HepG2 (cell line): Measurements from ENCODE around the gene TRPC4. TPM values are rescaled to one million over a fixed set of nuclear protein-coding genes. Genes with fewer than 3 reads are reported as not detected.

Experiments
- ATAC-seq: fragments of 200-7000 bp; cut with Tn5 transposase; 3 replicates; pipeline ENCODE4 v1.9.1; 2020; ENCODE audit warnings: mild to moderate bottlenecking, moderate library complexity
- BruUV-seq: library from RNA; stranded (reverse); fragments of 400-500 nt; replicated peaks from 2 replicates; lab custom pipeline; 2021; lab: Mats Ljungman, UMichigan
- CTCF ChIA-PET: fragments of 300-600 bp; formaldehyde crosslinking; extraction: SDS; loops from one replicate; lab custom pipeline; 2021; ENCODE audit warnings: low total read pairs, inconsistent platforms, low intra/inter-chr PET ratio; lab: Yijun Ruan, JAX
- POLR2A ChIA-PET: fragments of 350-600 bp; sonication (Branson Sonifier 250); formaldehyde crosslinking; loops from one replicate; lab custom pipeline; 2020; ENCODE audit warnings: antibody characterized with exemption, inconsistent platforms; lab: Yijun Ruan, JAX
- DNase-seq: peaks from one replicate; pipeline ENCODE4 v3.0.0-alpha.2; 2015; ENCODE audit warnings: low spot score
- FAIRE-seq: peaks from 3 replicates; lab custom pipeline; 2011; peaks lifted over from hg19 to GRCh38; lab: Jason Lieb, UNC
- H2AFZ ChIP-seq: one replicate; pipeline ENCODE4 v1.6.1; 2011; ENCODE audit warnings: low read length, inconsistent platforms
- H3K27ac ChIP-seq: fragments of 300-600 bp; 3 replicates; pipeline ENCODE4 v1.8.0; 2011; ENCODE audit warnings: mixed run types, mild to moderate bottlenecking, mixed read lengths, low read length, inconsistent platforms; ENCODE audit not compliant: insufficient read depth; ENCODE audit errors: extremely low read length
- H3K27me3 ChIP-seq, 2 experiments: fragments of 200-600 bp in 1 of 2; 2 replicates in 1 of 2; 3 replicates in 1 of 2; pipeline versions ENCODE4 v1.6.0 to v1.8.0; 2011; ENCODE audit warnings: low read length in 2 of 2, mild to moderate bottlenecking in 2 of 2, moderate library complexity in 2 of 2, inconsistent platforms in 1 of 2; ENCODE audit not compliant: insufficient read depth in 2 of 2, control insufficient read depth in 1 of 2
- H3K36me3 ChIP-seq, 2 experiments: fragments of 200-600 bp in 1 of 2; replicated peaks in 1 of 2; 2 replicates in 1 of 2; 3 replicates in 1 of 2; pipeline versions ENCODE4 v1.5.1 to v1.8.0; 2011; ENCODE audit warnings: low read length in 2 of 2, inconsistent platforms in 1 of 2; ENCODE audit not compliant: insufficient read depth in 2 of 2, control insufficient read depth in 1 of 2
- H3K4me1 ChIP-seq: 2 replicates; pipeline ENCODE4 v1.5.1; 2012; ENCODE audit warnings: low read length, inconsistent platforms; ENCODE audit not compliant: insufficient read depth
- H3K4me2 ChIP-seq: 2 replicates; pipeline ENCODE4 v1.6.0; 2011; ENCODE audit warnings: low read depth, low read length, inconsistent platforms
- H3K4me3 ChIP-seq, 3 experiments: fragments of 200-600 bp in 1 of 3; sonication (generic), shearing (Covaris generic) in 1 of 3; replicated peaks in 1 of 3; 2 replicates each; pipeline ENCODE4 v1.5.1; 2011 to 2016; ENCODE audit warnings: low read length in 3 of 3, inconsistent platforms in 2 of 3, low read depth in 2 of 3, mild to moderate bottlenecking in 2 of 3, control low read depth in 1 of 3, mixed read lengths in 1 of 3; ENCODE audit not compliant: insufficient read depth in 1 of 3
- H3K79me2 ChIP-seq: one replicate; pipeline ENCODE4 v1.6.1; 2011; ENCODE audit warnings: low read length, inconsistent platforms; ENCODE audit not compliant: insufficient read depth
- H3K9ac ChIP-seq: 2 replicates; pipeline ENCODE4 v1.6.0; 2011; ENCODE audit warnings: mild to moderate bottlenecking, low read depth, low read length, inconsistent platforms; ENCODE audit not compliant: insufficient read depth
- H3K9me3 ChIP-seq: 2 replicates; pipeline ENCODE4 v1.5.1; 2012; ENCODE audit warnings: mild to moderate bottlenecking, low read length
- H4K20me1 ChIP-seq: 2 replicates; pipeline ENCODE4 v1.6.0; 2011; ENCODE audit warnings: inconsistent platforms, mild to moderate bottlenecking, low read length, moderate library complexity; ENCODE audit not compliant: insufficient read depth
- CREBL2 ChIP-seq: sonication (generic); formaldehyde crosslinking; IDR thresholded peaks from 2 replicates; pipeline ENCODE4 v1.8.1; 2023; ENCODE audit warnings: missing genetic modification reagents, mild to moderate bottlenecking, borderline replicate concordance
- CSRNP2 ChIP-seq: sonication (generic); formaldehyde crosslinking; conservative IDR thresholded peaks from 2 replicates; pipeline ENCODE4 v1.8.0; 2022; ENCODE audit warnings: low read depth, missing genetic modification reagents
- FOSL2 ChIP-seq: sonication (generic); formaldehyde crosslinking; IDR thresholded peaks from 2 replicates; pipeline ENCODE4 v1.4.0; 2020; ENCODE audit warnings: missing genetic modification reagents
- GATAD1 ChIP-seq: IDR thresholded peaks from 2 replicates; pipeline ENCODE4 v1.6.1; 2016; ENCODE audit warnings: missing genetic modification reagents, missing compliant biosample characterization
- GTF2F1 ChIP-seq: fragments of 150-350 bp; IDR thresholded peaks from 2 replicates; pipeline ENCODE4 v1.6.1; 2014; ENCODE audit warnings: low read length
- HIVEP1 ChIP-seq: sonication (generic); formaldehyde crosslinking; IDR thresholded peaks from 2 replicates; pipeline ENCODE4 v1.4.0; 2020; ENCODE audit warnings: mild to moderate bottlenecking, missing genetic modification reagents
- KDM1A ChIP-seq: IDR thresholded peaks from 2 replicates; pipeline ENCODE4 v1.6.1; 2016; ENCODE audit warnings: missing compliant biosample characterization
- MBD4 ChIP-seq: IDR thresholded peaks from 2 replicates; pipeline ENCODE4 v1.6.1; 2012; ENCODE audit warnings: low read length, inconsistent platforms, borderline replicate concordance
- MBNL3 ChIP-seq: fragments of 250-450 bp; sonication (Bioruptor Pico); conservative IDR thresholded peaks from 2 replicates; pipeline ENCODE4 v1.8.0; 2022; ENCODE audit warnings: mild to moderate bottlenecking, inconsistent platforms
- PHF20 ChIP-seq: sonication (generic); formaldehyde crosslinking; IDR thresholded peaks from 2 replicates; pipeline ENCODE4 v1.5.0; 2020; ENCODE audit warnings: mild to moderate bottlenecking, missing genetic modification reagents
- RNF219 ChIP-seq: sonication (generic); formaldehyde crosslinking; IDR thresholded peaks from 2 replicates; pipeline ENCODE4 v1.5.0; 2020; ENCODE audit warnings: mild to moderate bottlenecking, missing genetic modification reagents
- SMAD9 ChIP-seq: sonication (generic); formaldehyde crosslinking; IDR thresholded peaks from 2 replicates; pipeline ENCODE4 v1.5.1; 2020; ENCODE audit warnings: mild to moderate bottlenecking, missing genetic modification reagents
- ZFP37 ChIP-seq: sonication (generic); formaldehyde crosslinking; IDR thresholded peaks from 2 replicates; pipeline ENCODE4 v1.4.0; 2020; ENCODE audit warnings: missing genetic modification reagents, borderline replicate concordance
- ZNF138 ChIP-seq: sonication (generic); formaldehyde crosslinking; IDR thresholded peaks from 2 replicates; pipeline ENCODE4 v1.5.0; 2020; ENCODE audit warnings: mild to moderate bottlenecking, low read depth, missing genetic modification reagents
- ZNF281 ChIP-seq: sonication (generic); formaldehyde crosslinking; IDR thresholded peaks from 2 replicates; pipeline ENCODE4 v1.4.0; 2020; ENCODE audit warnings: missing genetic modification reagents, borderline replicate concordance
- ZNF580 ChIP-seq: IDR thresholded peaks from 2 replicates; pipeline ENCODE4 v1.6.1; 2016; ENCODE audit warnings: low read depth, borderline replicate concordance
- ZNF674 ChIP-seq: sonication (generic); formaldehyde crosslinking; IDR thresholded peaks from 2 replicates; pipeline ENCODE4 v1.5.0; 2020; ENCODE audit warnings: low read depth, mild to moderate bottlenecking, missing genetic modification reagents
- ZNF720 ChIP-seq: sonication (generic); formaldehyde crosslinking; IDR thresholded peaks from 2 replicates; pipeline ENCODE4 v1.4.0; 2020; ENCODE audit warnings: missing genetic modification reagents
- ZNF773 ChIP-seq: sonication (generic); formaldehyde crosslinking; IDR thresholded peaks from 2 replicates; pipeline ENCODE4 v1.4.0; 2020; ENCODE audit warnings: missing genetic modification reagents, borderline replicate concordance
- WGBS: methylation state at CpG from one replicate; pipeline ENCODE4 v1.1.6; 2017; ENCODE audit warnings: low lambda C conversion rate; 5-methylcytosine and 5-hydroxymethylcytosine counted together
- in situ Hi-C: cut with HindIII; loops from 2 replicates; pipeline ENCODE4 v1.10.0; 2017; ENCODE audit warnings: low pct_unique_long_range_greater_than_20kb; ENCODE audit not compliant: extremely low pct_ligation_motif_present
- intact Hi-C: fragments of 100-400 bp; cut with micrococcal nuclease; formaldehyde crosslinking; loops from one replicate; pipeline ENCODE4 v1.10.0; 2022; ENCODE audit not compliant: unreplicated experiment
- polyA plus RNA-seq, 8 experiments: library from polyadenylated mRNA; depleted of rRNA in 3 of 8; stranded (reverse) in 7 of 8; unstranded in 1 of 8; fragments of >200 nt; fragmentation: Illumina TruSeq in 4 of 8; extraction: Trizol in 4 of 8; gene quantifications; 2 replicates each; pipeline versions ENCODE4 v1.2.1 to v1.2.3, GENCODE V29; 2011 to 2016; ENCODE audit warnings: low read depth in 4 of 8, missing spikeins in 1 of 8, mixed read lengths in 1 of 8; ENCODE audit not compliant: insufficient read depth in 1 of 8
- total RNA-seq, 5 experiments: library from RNA; depleted of rRNA; stranded (reverse); fragments of >200 nt; fragmentation: Illumina TruSeq; extraction: Trizol; gene quantifications; 2 replicates each; pipeline ENCODE4 v1.2.3, GENCODE V29; 2016; ENCODE audit warnings: low read depth in 1 of 5

The TRPC4 gene
- total and polyA plus RNA-seq, 2 of the 13 experiments (the other 11 are each of a cell fraction or from before 2014, with no cell fraction given) = not detected

GRCh38 chr13:37791699-37792098, 77.9 kb downstream of the TRPC4 start (continued):
- TF ChIP-seq ZNF281 (CRISPR knock-in tag) = no peak
- TF ChIP-seq RNF219 (CRISPR knock-in tag) = no peak
- no peak for TF ChIP-seq ZNF138
- TF ChIP-seq GATAD1 (CRISPR knock-in tag) = no peak
- TF ChIP-seq ZNF773 (CRISPR knock-in tag) = no peak

- Histone ChIP-seq H4K20me1 (no peaks in the 10 kb centered on the region), H3K27ac (no peak overlapping the region), H3K4me1 (no peaks in the 10 kb centered on the region), H2AFZ (no peak overlapping the region), H3K79me2 (no peaks in the 10 kb centered on the region), H3K4me2 (no peak overlapping the region), H3K9me3 (no peaks in the 10 kb centered on the region), H3K36me3 (no peaks in the 10 kb centered on the region), H3K4me3 (no peak overlapping the region), H3K27me3 (no peaks in the 10 kb centered on the region), H3K9ac (no peak overlapping the region)
- ATAC-seq (no peak), FAIRE-seq (no peak), DNase-seq (no peak)
- WGBS = 0% methylated on average over 1 of the region's 1 CpG
- ChIA-PET CTCF (no interaction called here), POLR2A (no interaction called here)
- in situ Hi-C loops = no loop called here
- no TSS peak for BruUV-seq
- intact Hi-C loops = no loop called here
- TF ChIP-seq ZNF720 (CRISPR knock-in tag) (no peak), GTF2F1 (no peak), SMAD9 (no peak), MBNL3 (CRISPR knock-in tag) (no peak), KDM1A (CRISPR knock-in tag) (no peak), PHF20 (CRISPR knock-in tag) (no peak), ZNF580 (no peak), HIVEP1 (CRISPR knock-in tag) (no peak), FOSL2 (CRISPR knock-in tag) (no peak), ZFP37 (no peak), CSRNP2 (CRISPR knock-in tag) (no peak), ZNF674 (CRISPR knock-in tag) (no peak), MBD4 (no peak), CREBL2 (CRISPR knock-in tag) (no peak)
These were observed 81.2 kb downstream of the TRPC4 start for GRCh38 chr13:37788346-37788745.
